HepG2 (cell line): ENCODE results near the gene GNG12. TPM values are rescaled to one million over a fixed set of nuclear protein-coding genes. Genes with fewer than 3 reads are reported as not detected.

ENCODE experiments used
- ATAC-seq: fragments of 200-7000 bp; cut with Tn5 transposase; 3 replicates; pipeline ENCODE4 v1.9.1; 2020; ENCODE audit warnings: mild to moderate bottlenecking, moderate library complexity
- BruUV-seq: library from RNA; stranded (reverse); fragments of 400-500 nt; replicated peaks from 2 replicates; lab custom pipeline; 2021; lab: Mats Ljungman, UMichigan
- CTCF ChIA-PET: fragments of 300-600 bp; formaldehyde crosslinking; extraction: SDS; loops from one replicate; lab custom pipeline; 2021; ENCODE audit warnings: low total read pairs, inconsistent platforms, low intra/inter-chr PET ratio; lab: Yijun Ruan, JAX
- POLR2A ChIA-PET: fragments of 350-600 bp; sonication (Branson Sonifier 250); formaldehyde crosslinking; loops from one replicate; lab custom pipeline; 2020; ENCODE audit warnings: antibody characterized with exemption, inconsistent platforms; lab: Yijun Ruan, JAX
- DNase-seq: peaks from one replicate; pipeline ENCODE4 v3.0.0-alpha.2; 2015; ENCODE audit warnings: low spot score
- FAIRE-seq: peaks from 3 replicates; lab custom pipeline; 2011; peaks lifted over from hg19 to GRCh38; lab: Jason Lieb, UNC
- H2AFZ ChIP-seq: one replicate; pipeline ENCODE4 v1.6.1; 2011; ENCODE audit warnings: low read length, inconsistent platforms
- H3K27ac ChIP-seq: fragments of 300-600 bp; 3 replicates; pipeline ENCODE4 v1.8.0; 2011; ENCODE audit warnings: mixed run types, mild to moderate bottlenecking, mixed read lengths, low read length, inconsistent platforms; ENCODE audit not compliant: insufficient read depth; ENCODE audit errors: extremely low read length
- H3K27me3 ChIP-seq, 2 experiments: fragments of 200-600 bp in 1 of 2; 2 replicates in 1 of 2; 3 replicates in 1 of 2; pipeline versions ENCODE4 v1.6.0 to v1.8.0; 2011; ENCODE audit warnings: low read length in 2 of 2, mild to moderate bottlenecking in 2 of 2, moderate library complexity in 2 of 2, inconsistent platforms in 1 of 2; ENCODE audit not compliant: insufficient read depth in 2 of 2, control insufficient read depth in 1 of 2
- H3K36me3 ChIP-seq, 2 experiments: fragments of 200-600 bp in 1 of 2; replicated peaks in 1 of 2; 2 replicates in 1 of 2; 3 replicates in 1 of 2; pipeline versions ENCODE4 v1.5.1 to v1.8.0; 2011; ENCODE audit warnings: low read length in 2 of 2, inconsistent platforms in 1 of 2; ENCODE audit not compliant: insufficient read depth in 2 of 2, control insufficient read depth in 1 of 2
- H3K4me1 ChIP-seq: 2 replicates; pipeline ENCODE4 v1.5.1; 2012; ENCODE audit warnings: low read length, inconsistent platforms; ENCODE audit not compliant: insufficient read depth
- H3K4me2 ChIP-seq: 2 replicates; pipeline ENCODE4 v1.6.0; 2011; ENCODE audit warnings: low read depth, low read length, inconsistent platforms
- H3K4me3 ChIP-seq, 3 experiments: fragments of 200-600 bp in 1 of 3; sonication (generic), shearing (Covaris generic) in 1 of 3; replicated peaks in 1 of 3; 2 replicates each; pipeline ENCODE4 v1.5.1; 2011 to 2016; ENCODE audit warnings: low read length in 3 of 3, inconsistent platforms in 2 of 3, low read depth in 2 of 3, mild to moderate bottlenecking in 2 of 3, control low read depth in 1 of 3, mixed read lengths in 1 of 3; ENCODE audit not compliant: insufficient read depth in 1 of 3
- H3K79me2 ChIP-seq: one replicate; pipeline ENCODE4 v1.6.1; 2011; ENCODE audit warnings: low read length, inconsistent platforms; ENCODE audit not compliant: insufficient read depth
- H3K9ac ChIP-seq: 2 replicates; pipeline ENCODE4 v1.6.0; 2011; ENCODE audit warnings: mild to moderate bottlenecking, low read depth, low read length, inconsistent platforms; ENCODE audit not compliant: insufficient read depth
- H3K9me3 ChIP-seq: 2 replicates; pipeline ENCODE4 v1.5.1; 2012; ENCODE audit warnings: mild to moderate bottlenecking, low read length
- H4K20me1 ChIP-seq: 2 replicates; pipeline ENCODE4 v1.6.0; 2011; ENCODE audit warnings: inconsistent platforms, mild to moderate bottlenecking, low read length, moderate library complexity; ENCODE audit not compliant: insufficient read depth
- CTCF ChIP-seq: sonication (generic); formaldehyde crosslinking; IDR thresholded peaks from 2 replicates; pipeline ENCODE4 v1.5.0; 2020; ENCODE audit warnings: mild to moderate bottlenecking, missing genetic modification reagents, moderate library complexity
- MAX ChIP-seq: IDR thresholded peaks from 2 replicates; pipeline ENCODE4 v1.6.1; 2012; ENCODE audit warnings: inconsistent platforms
- SMC3 ChIP-seq: IDR thresholded peaks from 2 replicates; pipeline ENCODE4 v1.6.1; 2011; ENCODE audit warnings: low read length, improper control_type of control experiment
- STAG1 ChIP-seq: sonication (generic); formaldehyde crosslinking; IDR thresholded peaks from 2 replicates; pipeline ENCODE4 v1.4.0; 2020; ENCODE audit warnings: missing genetic modification reagents
- ZNF501 ChIP-seq: sonication (generic); formaldehyde crosslinking; IDR thresholded peaks from 2 replicates; pipeline ENCODE4 v1.5.1; 2020; ENCODE audit warnings: mild to moderate bottlenecking, moderate library complexity, missing genetic modification reagents
- WGBS: methylation state at CpG from one replicate; pipeline ENCODE4 v1.1.6; 2017; ENCODE audit warnings: low lambda C conversion rate; 5-methylcytosine and 5-hydroxymethylcytosine counted together
- in situ Hi-C: cut with HindIII; loops from 2 replicates; pipeline ENCODE4 v1.10.0; 2017; ENCODE audit warnings: low pct_unique_long_range_greater_than_20kb; ENCODE audit not compliant: extremely low pct_ligation_motif_present
- intact Hi-C: fragments of 100-400 bp; cut with micrococcal nuclease; formaldehyde crosslinking; loops from one replicate; pipeline ENCODE4 v1.10.0; 2022; ENCODE audit not compliant: unreplicated experiment
- polyA plus RNA-seq, 8 experiments: library from polyadenylated mRNA; depleted of rRNA in 3 of 8; stranded (reverse) in 7 of 8; unstranded in 1 of 8; fragments of >200 nt; fragmentation: Illumina TruSeq in 4 of 8; extraction: Trizol in 4 of 8; gene quantifications; 2 replicates each; pipeline versions ENCODE4 v1.2.1 to v1.2.3, GENCODE V29; 2011 to 2016; ENCODE audit warnings: low read depth in 4 of 8, missing spikeins in 1 of 8, mixed read lengths in 1 of 8; ENCODE audit not compliant: insufficient read depth in 1 of 8
- total RNA-seq, 5 experiments: library from RNA; depleted of rRNA; stranded (reverse); fragments of >200 nt; fragmentation: Illumina TruSeq; extraction: Trizol; gene quantifications; 2 replicates each; pipeline ENCODE4 v1.2.3, GENCODE V29; 2016; ENCODE audit warnings: low read depth in 1 of 5

Gene GNG12
- total and polyA plus RNA-seq, 2 of the 13 experiments (the other 11 are each of a cell fraction or from before 2014, with no cell fraction given) = 0.11 TPM

GRCh38 chr1:67766141-67766978 lies 66.9 kb downstream of the GNG12 start:
- no peak overlapping the region for H3K27ac ChIP-seq
- FAIRE-seq (peak; percentile 57), DNase-seq (no peak), ATAC-seq (peak; percentile 46)
- no peaks in the 10 kb centered on the region for H4K20me1 ChIP-seq
- POLR2A ChIA-PET = no interaction called here
- intact Hi-C loops (loop anchor here (10.0 kb wide), 1 partner anchor 532 kb away; no protein-coding TSS in a partner anchor), in situ Hi-C loops (no loop called here)
- CTCF ChIA-PET = interaction anchor here (1.8 kb wide), 1 partner anchor 205 kb away, joined by 8 read pairs; no protein-coding TSS in a partner anchor
- H3K27me3 ChIP-seq = peaks cover 2 to 6% of the 10 kb centered on the region in 2 experiments; a peak in 1 of 5 replicates
- TF ChIP-seq CTCF (peak; percentile 76), ZNF501 (CRISPR knock-in tag) (0 out of 2 replicates have a peak, but pooled peaks have one; percentile 27), STAG1 (CRISPR knock-in tag) (peak; percentile 69), SMC3 (peak; percentile 62), MAX (no peak)
- no peaks in the 10 kb centered on the region for H3K79me2 ChIP-seq
- H3K9me3 ChIP-seq = no peaks in the 10 kb centered on the region
- peak overlapping the region; percentile 65 for H3K4me2 ChIP-seq
- H3K9ac ChIP-seq = no peak overlapping the region
- H3K4me3 ChIP-seq = no peak overlapping the region
- WGBS = 37% methylated on average over 17 of the region's 17 CpGs
- H2AFZ ChIP-seq = peak overlapping the region; percentile 76
- peaks cover 7% of the 10 kb centered on the region; the same call in 1 of the 2 replicates for H3K4me1 ChIP-seq
- no peaks in the 10 kb centered on the region for H3K36me3 ChIP-seq
- BruUV-seq = no TSS peak
